Stimulated activated CD8-positive, alpha-beta memory T cell treated with anti-CD3 and anti-CD28 coated beads, Interleukin-4, amount 100 ng/mL, for 1 hour (primary cell): ENCODE measurements around the gene VSTM1.
A peak's percentile ranks its signal among the peaks of the same experiment; 100 is the strongest.
"Not testable (repeated sequence)": the region's sequence is repeated elsewhere in the genome, so short reads cannot be mapped to it uniquely, and the experiment has no call there.

Experiments
- DNase-seq, 2 donors: peaks; one replicate each; pipeline ENCODE4 v3.0.0-alpha.2; 2020; ENCODE audit warnings: low read depth in 2 of 2, low spot score in 1 of 2

The VSTM1 gene

DNA sequence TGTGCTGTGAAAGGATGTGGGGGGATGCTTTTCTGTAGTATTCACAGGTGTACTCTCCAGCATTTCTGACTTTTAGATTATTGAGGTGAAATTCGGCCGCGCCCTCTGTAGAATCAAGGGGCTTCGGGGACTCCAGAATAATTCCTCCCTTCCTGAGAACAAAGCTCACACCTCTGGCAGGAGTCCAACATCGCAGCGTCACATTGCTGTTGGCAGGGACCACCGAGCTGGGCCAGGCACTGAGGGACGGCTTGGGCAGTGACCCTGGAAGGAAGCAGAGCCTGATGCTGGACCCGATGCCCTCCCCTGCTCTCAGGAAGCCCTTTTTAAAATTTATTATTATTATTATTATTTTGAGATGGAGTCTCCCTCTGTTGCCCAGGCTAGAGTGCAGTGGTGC is 11.2 kb upstream of the VSTM1 start:
- no peak for DNase-seq

DNA sequence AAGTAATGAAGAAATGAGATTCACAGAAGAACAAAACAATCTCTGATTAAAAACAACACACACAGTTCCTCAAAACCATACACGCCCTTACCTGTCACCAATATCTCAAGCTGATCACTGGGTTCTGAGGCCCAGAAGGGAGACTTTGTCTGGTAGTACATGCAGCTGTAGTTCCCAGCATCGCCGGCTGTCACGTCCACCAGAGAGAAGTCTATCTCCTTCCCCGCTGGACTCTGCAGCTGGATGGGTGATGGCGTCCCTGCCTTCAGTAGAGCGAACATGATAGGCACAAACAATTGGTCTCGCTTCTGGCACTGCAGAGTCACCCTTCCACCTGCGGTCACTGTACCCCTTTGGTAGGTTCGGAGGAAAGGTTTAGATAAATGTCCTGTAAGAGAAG is 10.1 kb upstream of the VSTM1 start:
- DNase-seq: no peak

DNA sequence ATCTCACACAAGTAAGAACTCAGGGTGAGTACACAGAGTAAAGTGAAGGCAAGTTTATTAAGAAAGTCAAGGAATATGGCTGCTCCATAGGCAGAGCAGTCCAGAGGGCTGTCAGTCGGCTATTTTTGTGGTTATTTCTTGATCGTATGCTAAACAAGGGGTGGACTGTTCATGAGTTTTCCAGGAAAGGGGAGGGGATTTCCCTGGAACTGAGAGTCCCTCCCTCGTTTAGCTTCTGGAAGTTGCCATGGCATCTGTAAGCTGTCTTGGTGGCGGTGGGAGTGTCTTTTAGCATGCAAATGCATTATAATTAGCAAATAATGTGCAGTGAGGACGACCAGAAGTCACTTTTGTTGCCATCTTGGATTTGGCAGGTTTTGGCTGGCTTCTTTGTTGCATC is 5.8 kb upstream of the VSTM1 start:
- no peak for DNase-seq

- no peak for DNase-seq
Observed at GRCh38 chr19:54062643-54063042, 1.1 kb downstream of the VSTM1 start.

DNA sequence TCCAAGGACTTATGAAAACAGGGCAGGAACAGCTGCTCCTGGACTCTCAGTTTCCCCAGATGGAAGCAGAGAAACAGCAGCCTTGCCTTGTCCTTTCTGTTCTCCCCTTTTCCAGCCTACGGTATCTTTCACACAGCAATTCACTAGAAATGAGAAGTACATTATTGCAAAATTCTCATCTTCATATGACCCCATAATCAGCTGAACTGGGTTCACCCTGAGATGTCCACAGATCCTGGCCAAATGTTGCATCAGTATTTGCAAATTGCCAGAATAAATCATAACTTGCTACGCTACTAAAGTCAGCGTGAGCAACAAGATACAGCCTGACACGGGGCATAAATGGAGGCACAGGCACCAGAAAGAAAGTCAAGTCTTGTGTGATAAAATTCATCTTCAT is 16.1 kb downstream of the VSTM1 start:
- DNase-seq: no peak

DNA sequence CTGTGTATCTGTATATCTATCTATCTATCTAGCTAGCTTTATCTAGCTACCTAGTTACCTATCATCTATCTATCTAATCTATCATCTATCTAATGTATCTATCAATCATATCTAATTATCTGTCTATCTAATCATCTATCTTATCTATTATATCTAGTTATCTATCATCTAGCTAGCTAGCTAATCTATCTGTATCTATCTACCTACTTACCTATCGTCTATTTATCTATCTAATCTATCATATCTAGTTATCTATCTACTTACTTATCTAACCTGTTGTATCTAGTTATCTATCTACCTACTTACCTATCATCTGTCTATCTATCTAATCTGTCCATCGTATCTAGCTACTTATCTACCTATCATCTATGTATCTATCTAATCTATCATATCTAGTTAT is 17.9 kb downstream of the VSTM1 start:
- DNase-seq: no peak

GRCh38 chr19:54042989-54043388 is 20.7 kb downstream of the VSTM1 start:
- DNase-seq: no peak

GRCh38 chr19:54041969-54042606 is 21.6 kb downstream of the VSTM1 start:
- no peak for DNase-seq

DNA sequence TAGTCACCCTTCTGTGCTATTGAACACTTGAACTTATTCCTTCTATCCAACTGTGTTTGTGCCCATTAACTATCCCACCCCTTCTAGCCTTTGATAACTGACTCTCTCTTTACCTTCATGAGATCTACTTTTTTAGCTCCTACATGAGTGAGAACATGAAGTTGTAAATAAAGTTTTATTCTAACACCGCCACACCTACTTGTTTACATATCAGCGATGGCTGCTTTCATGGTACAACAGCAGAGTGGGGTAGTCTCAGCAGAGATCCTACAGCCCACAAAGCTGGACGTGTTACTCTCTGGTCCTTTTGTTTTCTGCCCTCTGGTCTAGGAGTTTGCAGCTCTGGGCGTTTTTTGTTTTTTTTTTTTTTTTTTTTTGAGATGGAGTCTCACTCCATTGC is 23.7 kb downstream of the VSTM1 start:
- DNase-seq: no peak

DNA sequence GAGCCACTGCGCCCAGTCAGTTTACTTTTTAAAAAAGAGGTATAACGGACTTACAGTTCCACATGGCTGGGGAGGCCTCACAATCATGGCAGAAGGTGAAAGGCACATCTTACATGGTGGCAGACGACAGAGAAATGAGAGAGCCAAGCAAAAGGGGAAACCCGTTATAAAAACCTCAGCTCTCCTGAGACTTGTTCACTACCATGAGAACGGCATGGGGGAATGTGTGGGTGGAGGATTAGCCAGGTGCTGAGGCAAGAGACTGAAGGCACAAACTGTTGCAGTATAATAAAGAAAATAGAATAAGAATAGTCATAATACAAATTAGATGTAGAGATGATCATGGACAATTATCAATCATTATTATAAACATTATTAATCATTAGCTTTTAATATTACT is 27.2 kb downstream of the VSTM1 start:
- not testable (repeated sequence) for DNase-seq

DNA sequence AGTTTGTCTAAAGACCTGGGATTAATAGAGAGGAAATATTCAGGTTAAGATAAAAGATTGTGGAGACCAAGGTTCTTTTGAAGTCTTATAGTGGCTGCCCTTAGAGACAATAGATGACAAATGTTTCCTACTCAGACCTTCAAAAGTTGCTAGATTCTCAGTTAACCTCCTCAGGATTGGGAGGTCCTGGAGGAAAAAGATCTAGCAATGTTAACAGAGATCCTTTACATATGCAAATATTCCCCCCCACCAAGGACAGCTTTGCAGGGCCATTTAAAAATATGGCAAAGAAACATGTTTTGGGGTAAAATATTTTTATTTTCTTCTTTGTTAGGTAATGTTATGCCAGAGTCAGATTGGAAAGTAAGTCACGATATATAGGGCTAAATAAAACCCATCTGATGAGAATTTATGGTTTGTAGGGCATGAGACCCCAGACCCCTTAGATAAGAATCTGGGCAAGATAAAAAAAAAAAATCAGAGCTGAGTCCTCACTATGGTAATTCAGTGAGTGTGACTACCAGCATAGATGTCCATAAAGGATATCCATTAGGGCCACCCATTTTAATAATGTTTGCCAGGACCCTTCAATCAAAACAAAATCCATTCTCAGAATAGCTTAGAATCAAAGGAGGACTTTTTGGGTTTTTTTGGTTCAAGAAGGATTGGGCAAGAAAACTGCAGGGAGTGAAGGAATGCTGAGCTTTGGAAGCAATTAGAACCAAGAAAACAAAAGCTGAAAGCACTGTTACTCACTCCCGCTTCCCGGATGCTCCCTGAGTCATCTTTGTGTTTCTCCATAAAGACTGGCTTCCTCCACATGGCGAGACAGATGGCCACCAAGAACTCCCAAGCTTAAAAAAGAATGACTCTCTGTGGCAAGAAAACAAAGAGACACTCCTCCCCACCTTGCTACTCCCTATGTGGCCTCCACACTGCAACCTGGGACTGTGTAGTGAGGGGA is 28.2 kb downstream of the VSTM1 start:
- no peak for DNase-seq

DNA sequence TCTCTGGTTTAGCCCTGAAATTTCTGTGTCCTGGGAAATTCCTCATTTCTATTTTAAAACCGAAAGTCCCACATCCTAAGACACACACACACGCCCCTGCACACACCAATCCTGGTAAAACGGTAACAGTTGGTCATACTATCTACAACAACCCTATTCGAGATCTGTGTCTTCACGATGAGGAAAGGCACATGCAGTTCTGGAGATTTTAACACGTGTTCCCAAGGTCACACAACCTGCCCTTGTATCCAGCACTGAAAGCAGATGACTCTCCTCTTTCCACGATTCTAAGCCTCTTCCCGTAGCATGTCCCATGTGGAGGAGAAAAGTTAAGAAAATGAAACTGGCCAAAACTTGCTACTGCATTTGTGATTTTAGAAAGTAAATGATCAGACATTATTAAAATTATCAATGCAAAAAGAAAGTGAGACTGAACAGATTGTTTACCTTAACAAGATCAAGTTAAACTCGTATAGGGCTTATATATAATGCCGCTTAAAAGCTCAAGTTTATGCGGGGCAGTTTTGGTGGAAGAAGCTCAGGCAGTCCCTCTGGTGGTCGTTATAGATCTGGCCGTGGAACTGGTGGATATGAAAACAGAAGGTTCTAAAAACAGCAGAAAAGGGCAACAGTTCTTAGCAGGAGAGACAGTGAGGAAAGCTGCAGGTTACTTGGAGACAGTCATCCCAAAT is 32.7 kb downstream of the VSTM1 start:
- DNase-seq: no peak

DNA sequence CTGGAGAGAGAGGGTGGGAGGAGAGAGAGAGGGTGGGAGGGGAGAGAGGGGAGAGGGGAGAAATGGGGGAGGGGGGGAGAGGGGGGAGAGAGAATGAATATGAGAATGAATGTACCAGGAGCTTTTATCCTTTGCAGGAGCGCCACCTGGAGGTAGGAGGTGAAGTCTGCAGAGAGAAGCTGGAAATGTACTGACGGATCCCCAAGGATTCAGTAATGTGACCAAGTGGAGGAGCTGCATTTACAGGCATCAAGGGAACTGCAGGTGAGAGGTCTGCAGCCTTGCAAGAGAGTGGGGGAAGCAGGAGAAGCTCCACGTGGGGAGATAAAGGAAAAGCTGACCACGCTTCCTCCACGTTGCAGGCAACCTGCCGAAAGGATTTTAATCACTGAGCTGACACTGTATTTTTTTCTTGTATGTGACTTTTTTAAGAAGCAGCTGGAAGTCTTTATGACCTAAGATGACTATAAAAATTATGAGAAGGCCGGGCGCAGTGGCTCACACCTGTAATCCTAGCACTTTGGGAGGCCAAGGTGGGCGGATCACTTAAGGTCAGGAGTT is 33.7 kb downstream of the VSTM1 start:
- peak; percentile 2 to 15 for DNase-seq

- no peak for DNase-seq
Observed at GRCh38 chr19:54029301-54029700, 34.4 kb downstream of the VSTM1 start.

DNA sequence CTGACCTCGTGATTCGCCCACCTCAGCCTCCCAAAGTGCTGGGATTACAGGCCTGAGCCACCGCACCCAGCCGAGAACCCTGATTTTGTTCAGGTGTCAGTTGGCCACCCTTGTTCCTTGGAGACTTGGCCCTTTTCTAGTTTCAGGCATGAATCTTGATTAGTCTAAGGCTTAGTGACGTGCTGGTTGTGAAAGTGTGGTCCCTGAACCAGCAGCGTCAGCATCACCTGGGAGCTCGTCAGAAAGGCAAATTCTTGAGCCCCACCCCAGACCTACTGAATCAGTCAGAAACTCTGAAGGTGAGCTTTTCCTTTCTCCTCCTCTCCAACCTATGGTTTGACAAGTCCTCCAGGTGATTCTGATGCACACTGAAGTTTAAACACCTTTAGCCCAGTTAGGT is 37.0 kb downstream of the VSTM1 start:
- DNase-seq: no peak

DNA sequence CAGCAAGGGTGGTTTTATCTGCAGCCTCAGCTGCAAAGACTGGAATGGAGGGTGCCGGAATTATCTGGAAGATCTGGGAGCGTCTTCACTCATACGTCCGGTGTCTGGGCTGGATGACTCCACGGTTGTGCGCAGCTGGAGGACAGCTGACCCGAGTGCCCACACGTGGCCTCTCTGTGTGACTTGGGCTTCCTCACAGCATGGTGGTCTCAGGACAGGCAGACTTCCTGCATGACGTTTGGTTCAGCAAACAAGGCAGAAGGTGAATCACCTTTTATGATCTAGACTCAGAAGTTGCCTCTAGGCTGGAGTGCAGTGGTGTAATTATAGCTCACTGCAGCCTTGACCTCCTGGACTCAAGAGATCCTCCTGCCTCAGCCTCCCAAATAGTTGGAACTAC is 39.0 kb downstream of the VSTM1 start:
- no peak for DNase-seq

GRCh38 chr19:54023191-54023590 is 40.5 kb downstream of the VSTM1 start:
- no peak for DNase-seq

GRCh38 chr19:54021932-54022331 is 41.8 kb downstream of the VSTM1 start:
- DNase-seq: no peak

DNA sequence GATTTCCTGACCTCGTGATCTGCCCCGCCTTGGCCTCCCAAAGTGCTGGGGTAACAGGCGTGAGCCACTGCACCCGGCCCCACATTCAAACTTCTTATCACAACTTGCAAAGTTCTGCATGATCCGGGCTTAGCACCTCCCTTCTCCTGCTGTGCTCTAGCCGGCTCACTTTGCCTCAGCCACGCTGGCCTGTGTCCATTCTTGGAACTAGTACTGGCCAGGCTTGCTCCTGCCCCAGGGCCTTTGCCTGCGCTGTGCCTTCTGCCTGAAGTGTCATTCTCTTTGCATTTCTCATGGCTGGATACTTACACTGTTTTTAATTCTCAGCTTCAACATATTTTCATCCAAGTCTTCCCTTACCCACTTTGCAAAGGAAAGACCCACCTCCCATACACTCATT is 42.3 kb downstream of the VSTM1 start:
- DNase-seq: no peak

DNA sequence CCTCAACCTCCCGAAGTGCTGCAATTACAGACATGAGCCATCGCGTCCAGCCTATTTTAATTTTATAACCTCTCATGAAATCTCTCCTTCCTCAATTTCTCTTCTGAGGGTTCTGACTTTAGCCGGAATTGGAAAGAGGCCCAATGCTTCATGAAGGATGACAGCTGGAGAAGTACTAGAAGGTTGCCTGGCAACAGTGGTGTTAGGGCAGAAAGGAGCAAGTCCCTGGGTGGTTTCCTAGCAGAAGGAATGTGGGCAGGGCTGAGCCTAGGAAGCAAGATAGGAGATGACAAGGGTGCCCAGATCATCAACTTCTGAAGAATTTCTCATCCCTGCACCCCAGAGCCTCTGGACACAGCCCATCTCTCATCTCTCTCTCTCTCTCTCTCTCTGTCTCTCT is 46.4 kb downstream of the VSTM1 start:
- DNase-seq: no peak

DNA sequence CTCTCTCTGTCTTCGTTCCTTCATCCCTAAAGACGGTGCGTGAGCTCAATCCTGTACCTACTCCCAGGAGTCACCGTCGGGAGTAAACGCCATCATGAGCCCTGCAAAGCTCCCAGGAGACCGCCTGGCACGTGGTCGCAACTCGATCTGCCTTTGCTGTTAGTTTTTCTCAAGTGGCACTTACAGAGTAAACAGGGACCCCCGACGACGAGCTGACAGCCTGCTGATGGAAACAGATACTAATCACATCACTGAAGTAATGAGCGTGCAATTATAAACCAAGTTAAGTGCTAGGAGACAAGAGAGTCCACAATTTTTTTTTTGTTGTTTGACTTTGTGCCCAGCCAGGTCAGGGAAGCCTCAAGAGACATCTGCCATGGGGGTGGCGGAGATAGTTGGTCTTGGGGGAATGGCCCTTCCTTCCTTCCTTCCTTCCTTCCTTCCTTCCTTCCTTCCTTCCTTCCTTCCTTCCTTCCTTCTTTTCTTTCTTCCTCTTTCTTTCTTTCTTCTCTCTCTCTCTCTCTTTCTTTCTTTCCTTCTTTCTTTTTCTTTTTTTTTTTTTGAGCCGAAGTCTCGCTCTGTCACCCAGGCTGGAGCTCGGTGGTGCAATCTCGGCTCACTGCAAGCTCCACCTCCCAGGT is 48.7 kb downstream of the VSTM1 start:
- DNase-seq: no peak
